DMS153 treated with DMSO at 0.1 percent for 48 hours (cell line): ENCODE measurements around the gene TRMT112.
"Not testable (repeated sequence)": the region's sequence is repeated elsewhere in the genome, so short reads cannot be mapped to it uniquely, and the experiment has no call there.

Experiments
- DNase-seq: peaks from one replicate; lab custom pipeline; 2025; ENCODE audit not compliant: unreplicated experiment; lab: John Stamatoyannopoulos, UW

TRMT112 gene

DNA sequence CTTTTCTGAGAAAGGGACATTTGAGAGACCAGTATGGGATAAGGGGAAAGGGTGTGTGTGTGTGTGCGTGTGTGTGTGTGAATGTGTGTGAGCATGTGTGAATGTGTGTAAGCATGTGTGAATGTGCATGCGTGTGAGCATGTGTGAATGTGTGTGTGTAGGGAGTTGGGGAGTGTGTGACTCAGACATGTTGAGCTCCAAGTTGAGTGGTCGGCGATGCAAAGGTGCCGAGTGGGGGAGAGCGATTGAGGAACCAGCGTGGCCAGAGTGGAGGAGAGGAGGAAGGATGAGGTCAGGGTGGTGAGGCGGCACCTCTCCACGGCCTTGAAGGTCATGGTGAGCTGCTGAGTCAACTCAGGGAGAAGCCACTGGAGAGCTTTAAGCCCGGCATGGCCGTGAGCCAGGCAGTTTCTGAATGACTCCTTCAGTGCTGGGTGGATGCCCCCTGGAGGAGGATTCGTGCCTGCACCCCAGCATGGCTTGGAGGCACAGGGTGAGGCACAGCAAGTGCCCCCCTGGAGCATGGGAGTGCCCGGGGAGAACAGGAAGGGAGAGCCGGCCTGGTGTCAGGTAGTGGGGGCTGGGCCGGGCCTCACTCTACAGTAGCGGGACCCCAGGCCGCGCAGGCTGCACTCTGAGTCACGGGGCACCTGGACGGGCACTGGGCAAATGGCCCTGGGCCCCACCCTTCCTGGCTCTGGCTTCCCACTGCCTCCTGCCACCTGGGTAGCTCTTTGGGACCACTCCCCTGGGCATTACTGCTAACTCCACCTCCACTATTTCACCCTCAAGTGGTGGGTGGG, 14.4 kb upstream of the TRMT112 start:
- peak; percentile 31 for DNase-seq

DNA sequence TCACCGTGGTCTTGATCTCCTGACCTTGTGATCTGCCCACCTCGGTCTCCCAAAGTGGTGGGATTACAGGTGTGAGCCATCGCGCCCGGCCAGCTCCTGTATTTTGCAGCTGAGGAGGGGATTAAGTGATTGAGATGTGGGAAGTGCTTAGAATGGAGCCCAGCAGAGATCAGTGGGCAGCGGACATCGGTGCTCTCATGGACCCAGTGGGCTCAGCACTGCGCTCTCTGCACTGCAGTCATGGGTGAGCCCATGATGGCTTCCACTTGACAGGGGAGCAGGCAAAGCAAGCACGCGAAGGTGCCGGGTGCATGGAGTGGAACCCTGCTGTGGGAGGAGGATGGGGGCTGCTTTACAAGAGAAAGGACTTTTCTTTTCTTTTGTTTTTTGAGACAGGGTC, 13.5 kb upstream of the TRMT112 start:
- no peak for DNase-seq

- no peak for DNase-seq
Measured at GRCh38 chr11:64327993-64328392, 10.6 kb upstream of the TRMT112 start.

DNA sequence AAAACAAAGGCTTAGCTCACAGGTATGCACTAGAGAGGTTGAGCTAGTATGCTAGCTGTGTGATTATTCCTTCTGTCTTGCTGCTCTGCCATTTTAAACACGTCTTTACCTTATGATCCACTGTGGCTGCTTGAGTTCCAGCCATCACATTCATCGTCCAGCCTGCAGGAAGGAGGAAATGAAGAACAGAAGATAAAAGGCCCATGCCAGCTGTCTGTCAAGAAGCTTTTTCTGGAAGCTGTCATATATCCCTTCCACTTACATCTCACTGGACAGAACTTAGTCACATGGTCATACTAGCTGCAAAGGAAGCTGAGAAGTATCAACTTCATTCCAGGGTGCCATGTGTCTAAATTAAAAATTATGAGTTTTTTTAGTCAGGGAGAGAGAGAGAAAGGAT, 10.0 kb upstream of the TRMT112 start:
- no peak for DNase-seq

DNA sequence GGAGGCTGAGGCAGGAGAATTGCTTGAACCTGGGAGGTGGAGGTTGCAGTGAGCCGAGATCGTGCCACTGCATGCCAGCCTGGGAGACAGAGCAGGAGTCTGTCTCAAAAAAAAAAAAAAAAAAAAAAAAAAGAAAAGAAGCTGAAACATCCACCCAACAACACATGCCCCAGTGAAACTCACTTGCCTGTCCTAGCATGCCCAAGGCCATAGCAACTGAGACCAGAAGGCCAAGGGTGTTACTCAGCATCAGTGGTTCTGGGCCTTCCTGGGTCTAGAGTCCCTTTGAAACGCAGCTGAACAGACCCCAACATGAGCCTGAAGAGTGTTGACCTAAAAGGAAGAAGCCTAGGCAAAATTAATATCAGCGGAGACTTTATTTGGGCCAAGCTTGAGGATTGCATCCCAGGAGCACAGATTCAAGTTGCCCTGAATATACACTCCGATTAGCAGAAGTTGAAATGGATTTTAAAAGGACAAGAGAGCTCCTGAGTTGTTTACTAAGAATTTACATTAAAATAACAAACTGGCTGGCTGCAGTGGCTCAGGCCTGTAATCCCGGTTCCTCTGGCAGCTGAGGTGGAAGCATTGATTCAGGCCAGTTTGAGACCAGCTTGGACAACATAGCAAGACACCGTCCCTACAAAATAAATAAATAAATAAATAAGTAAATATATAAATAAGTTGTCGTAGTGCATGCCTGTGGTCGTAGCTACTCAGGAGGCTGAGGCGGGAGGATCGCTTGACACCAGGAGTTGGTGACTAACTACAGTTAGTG, 7.5 kb upstream of the TRMT112 start:
- DNase-seq = no peak

- DNase-seq = not testable (repeated sequence)
Measured at GRCh38 chr11:64323984-64324383, 6.6 kb upstream of the TRMT112 start.

DNA sequence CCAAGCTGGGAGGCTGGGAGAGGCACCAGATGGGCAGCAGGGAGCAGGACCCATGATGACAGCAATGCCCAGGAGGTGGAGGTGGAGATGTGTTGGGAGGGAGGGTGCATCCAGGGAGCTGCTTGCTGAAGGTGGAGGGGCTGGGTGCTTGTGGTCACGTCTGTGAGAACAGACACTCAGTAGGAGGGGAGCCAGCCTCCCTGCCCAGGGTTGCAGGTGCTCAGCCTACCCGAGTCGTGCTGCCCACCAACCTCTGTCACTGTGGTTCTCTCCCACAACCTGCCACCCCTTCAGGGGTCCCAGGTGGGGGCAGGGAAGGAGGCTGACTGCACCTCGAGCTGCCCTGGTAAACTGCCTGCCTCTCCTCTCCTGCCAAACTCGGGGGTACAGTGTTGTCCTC, 6.0 kb upstream of the TRMT112 start:
- DNase-seq = no peak

GRCh38 chr11:64322925-64323260, 5.5 kb upstream of the TRMT112 start:
- DNase-seq = no peak

DNA sequence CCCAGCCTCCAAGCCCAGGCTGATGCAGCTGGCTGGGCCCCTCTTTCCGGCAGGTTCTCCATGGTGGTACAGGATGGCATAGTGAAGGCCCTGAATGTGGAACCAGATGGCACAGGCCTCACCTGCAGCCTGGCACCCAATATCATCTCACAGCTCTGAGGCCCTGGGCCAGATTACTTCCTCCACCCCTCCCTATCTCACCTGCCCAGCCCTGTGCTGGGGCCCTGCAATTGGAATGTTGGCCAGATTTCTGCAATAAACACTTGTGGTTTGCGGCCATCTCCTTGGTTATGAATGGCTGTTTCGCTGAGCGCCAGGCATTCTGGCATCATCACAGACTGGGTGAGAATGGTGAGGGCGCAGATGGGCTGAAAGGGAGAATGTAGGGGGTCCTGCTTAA, 4.2 kb upstream of the TRMT112 start:
- no peak for DNase-seq

DNA sequence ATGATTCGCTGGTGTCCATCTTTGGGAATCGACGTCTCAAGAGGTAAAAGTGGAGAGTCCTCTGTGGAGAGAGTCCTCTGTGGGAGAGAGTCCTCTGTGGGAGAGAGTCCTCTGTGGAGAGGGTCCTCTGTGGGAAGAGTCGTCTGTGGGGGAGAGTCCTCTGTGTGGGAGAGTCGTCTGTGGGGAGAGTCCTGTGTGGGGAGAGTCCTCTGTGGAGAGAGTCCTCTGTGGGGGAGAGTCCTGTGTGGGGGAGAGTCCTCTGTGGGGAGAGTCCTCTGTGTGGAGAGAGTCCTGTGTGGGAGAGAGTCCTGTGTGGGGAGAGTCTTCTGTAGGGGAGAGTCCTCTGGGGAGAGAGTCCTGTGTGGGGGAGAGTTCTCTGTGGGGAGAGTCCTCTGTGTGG, 3.7 kb upstream of the TRMT112 start:
- DNase-seq = no peak

- no peak for DNase-seq
Measured at GRCh38 chr11:64320556-64320955, 3.2 kb upstream of the TRMT112 start.

GRCh38 chr11:64318766-64319761, 1.7 kb upstream of the TRMT112 start:
- DNase-seq = no peak

DNA sequence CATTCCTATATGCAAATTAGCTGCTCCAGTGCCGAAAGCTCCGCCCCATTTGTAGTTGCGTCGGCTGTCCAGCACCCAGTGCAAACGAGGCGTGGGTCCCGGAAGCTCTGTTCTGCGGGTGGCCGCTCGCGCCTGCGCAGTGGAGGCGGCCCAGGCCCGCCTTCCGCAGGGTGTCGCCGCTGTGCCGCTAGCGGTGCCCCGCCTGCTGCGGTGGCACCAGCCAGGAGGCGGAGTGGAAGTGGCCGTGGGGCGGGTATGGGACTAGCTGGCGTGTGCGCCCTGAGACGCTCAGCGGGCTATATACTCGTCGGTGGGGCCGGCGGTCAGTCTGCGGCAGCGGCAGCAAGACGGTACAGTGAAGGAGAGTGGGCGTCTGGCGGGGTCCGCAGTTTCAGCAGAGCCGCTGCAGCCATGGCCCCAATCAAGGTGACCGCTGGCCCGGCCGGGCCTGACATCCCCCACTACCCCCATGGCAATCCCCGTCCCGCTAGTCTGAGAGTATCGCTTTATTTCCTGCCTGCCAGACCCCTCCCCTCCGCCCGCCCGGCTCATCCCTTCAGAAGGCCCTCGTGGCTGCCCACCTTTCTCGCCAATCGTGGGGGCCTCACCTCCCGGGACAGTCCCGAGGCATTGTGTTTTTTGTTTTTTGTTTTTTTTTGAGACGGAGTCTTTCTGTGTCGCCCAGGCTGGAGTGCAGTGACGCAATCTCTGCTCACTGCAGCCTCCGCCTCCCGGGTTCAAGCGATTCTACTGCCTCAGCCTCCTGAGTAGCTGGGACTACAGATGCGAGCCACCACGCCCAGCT, 804 bp upstream of the TRMT112 start, which contains the start of gene PRDX5:
TSS of gene PRDX5 (plus strand) at position 161 of the 805 bp plus-strand sequence. CDS start at position 256, 95 bp downstream.
- DNase-seq = peak; percentile 97

DNA sequence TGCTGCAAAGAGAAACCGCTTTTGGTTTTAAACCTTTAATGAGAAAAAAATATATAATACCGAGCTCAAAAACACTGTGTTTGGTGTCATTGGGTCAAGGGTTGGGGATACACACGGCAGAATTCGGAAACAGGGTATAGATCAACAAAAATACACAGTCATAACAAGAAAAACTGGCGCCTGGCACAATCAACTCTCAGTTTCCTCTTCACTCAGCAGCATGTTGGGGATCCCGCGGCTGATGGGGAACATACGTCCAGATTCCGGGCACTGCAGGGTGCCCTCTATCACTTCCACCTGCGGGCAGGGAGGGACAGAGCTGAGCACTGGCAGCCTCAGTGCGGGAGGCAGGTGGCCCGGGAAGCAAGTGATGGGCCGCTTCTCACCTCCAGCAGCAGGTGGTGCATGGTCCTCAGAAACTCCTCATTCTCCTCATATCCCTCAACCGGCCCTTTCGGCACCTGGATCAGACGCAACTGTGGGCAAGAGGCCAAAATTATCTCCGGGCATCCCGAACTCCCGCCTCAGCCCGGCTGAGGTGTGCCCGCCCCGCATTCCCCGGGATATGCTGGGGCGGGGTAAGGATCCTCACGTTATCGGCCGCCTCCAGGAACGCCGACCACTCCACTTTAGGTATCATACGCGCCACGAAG, 561 bp downstream of the TRMT112 start:
- DNase-seq = no peak

GRCh38 chr11:64315667-64316526, 1.5 kb downstream of the TRMT112 start:
- DNase-seq = not testable (repeated sequence)

GRCh38 chr11:64314805-64315561, 2.4 kb downstream of the TRMT112 start:
- no peak for DNase-seq

- no peak for DNase-seq
Measured at GRCh38 chr11:64314146-64314804, 3.1 kb downstream of the TRMT112 start.
